IgD-negative memory B cell (primary cell): Measurements from ENCODE around the gene SEC23IP. TPM values are rescaled to one million over a fixed set of nuclear protein-coding genes. Genes with fewer than 3 reads are reported as not detected.

Experiments
- H3K27ac Mint-ChIP-seq, 3 donors: one replicate each; pipeline ENCODE4 v1.8.0; 2020 to 2022; ENCODE audit warnings: mild to moderate bottlenecking in 3 of 3, mixed read lengths in 3 of 3, moderate library complexity in 1 of 3
- H3K27me3 Mint-ChIP-seq: one replicate; pipeline ENCODE4 v1.8.0; 2021; ENCODE audit warnings: mixed read lengths
- H3K36me3 Mint-ChIP-seq: one replicate; pipeline ENCODE4 v1.8.0; 2020; ENCODE audit warnings: mild to moderate bottlenecking, mixed read lengths
- H3K4me1 Mint-ChIP-seq, 3 donors: one replicate each; pipeline ENCODE4 v1.8.0; 2020 to 2022; ENCODE audit warnings: mixed read lengths in 3 of 3, mild to moderate bottlenecking in 1 of 3
- H3K4me3 Mint-ChIP-seq, 4 donors: one replicate each; pipeline ENCODE4 v1.8.0; 2020 to 2022; ENCODE audit warnings: mild to moderate bottlenecking in 4 of 4, mixed read lengths in 4 of 4, moderate library complexity in 3 of 4
- H3K9me3 Mint-ChIP-seq, 3 donors: one replicate each; pipeline ENCODE4 v1.8.0; 2020 to 2021; ENCODE audit warnings: mixed read lengths in 3 of 3, mild to moderate bottlenecking in 1 of 3
- polyA plus RNA-seq: library from polyadenylated mRNA; unstranded; fragments of 300-500 nt; fragmentation: Illumina TruSeq; gene quantifications from one replicate; pipeline ENCODE4 v1.2.3, GENCODE V29; 2021

Gene SEC23IP
- 42.4 TPM for polyA plus RNA-seq

GRCh38 chr10:119892188-119893065 lies at the start of gene SEC23IP:
SEC23IP (plus strand) TSS chr10:119892730; CDS start chr10:119892783, 53 bp downstream.
- H3K4me1 Mint-ChIP-seq, result peaks cover 36 to 43% (median 37%) of the 10 kb centered on the region in 3 donors

DNA sequence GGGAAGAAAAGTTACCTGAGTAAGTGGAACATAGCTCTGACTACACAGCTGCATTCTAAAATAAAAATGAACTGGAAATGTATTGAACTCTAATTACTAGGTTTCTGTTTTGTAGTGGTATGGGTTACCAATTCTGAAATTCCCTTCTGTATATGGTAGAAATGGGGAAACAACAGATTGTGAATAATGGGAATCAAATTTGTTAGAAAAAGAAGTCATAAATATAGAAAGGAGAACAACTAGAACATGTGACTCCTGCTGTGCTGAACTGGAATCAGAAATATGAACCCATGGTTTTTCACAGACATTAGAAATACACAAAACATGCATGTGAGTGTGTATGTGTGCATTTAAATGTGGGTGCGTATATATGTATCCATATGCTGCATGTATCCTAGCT lies 46.9 kb upstream of the SEC23IP start:
- Mint-ChIP-seq H3K4me1 (peaks cover 0 to 5% (median 0%) of the 10 kb centered on the region in 3 donors), H3K4me3 (no peak overlapping the region), H3K9me3 (no peaks in the 10 kb centered on the region), H3K36me3 (peaks cover 12% of the 10 kb centered on the region), H3K27me3 (no peaks in the 10 kb centered on the region), H3K27ac (peak overlapping the region in 1 of 3 donors; percentile 80)

More at GRCh38 chr10:119892188-119893065, at the start of gene SEC23IP:
- H3K36me3 Mint-ChIP-seq, result peaks cover 11% of the 10 kb centered on the region
- peak within 1 kb of the TSS; percentile 92 to 100 (median 98) for H3K4me3 Mint-ChIP-seq
- H3K27ac Mint-ChIP-seq, result peak within 1 kb of the TSS; percentile 70 to 99 (median 98)
- no peaks in the 10 kb centered on the region for H3K27me3 Mint-ChIP-seq
- H3K9me3 Mint-ChIP-seq, result no peaks in the 10 kb centered on the region

DNA sequence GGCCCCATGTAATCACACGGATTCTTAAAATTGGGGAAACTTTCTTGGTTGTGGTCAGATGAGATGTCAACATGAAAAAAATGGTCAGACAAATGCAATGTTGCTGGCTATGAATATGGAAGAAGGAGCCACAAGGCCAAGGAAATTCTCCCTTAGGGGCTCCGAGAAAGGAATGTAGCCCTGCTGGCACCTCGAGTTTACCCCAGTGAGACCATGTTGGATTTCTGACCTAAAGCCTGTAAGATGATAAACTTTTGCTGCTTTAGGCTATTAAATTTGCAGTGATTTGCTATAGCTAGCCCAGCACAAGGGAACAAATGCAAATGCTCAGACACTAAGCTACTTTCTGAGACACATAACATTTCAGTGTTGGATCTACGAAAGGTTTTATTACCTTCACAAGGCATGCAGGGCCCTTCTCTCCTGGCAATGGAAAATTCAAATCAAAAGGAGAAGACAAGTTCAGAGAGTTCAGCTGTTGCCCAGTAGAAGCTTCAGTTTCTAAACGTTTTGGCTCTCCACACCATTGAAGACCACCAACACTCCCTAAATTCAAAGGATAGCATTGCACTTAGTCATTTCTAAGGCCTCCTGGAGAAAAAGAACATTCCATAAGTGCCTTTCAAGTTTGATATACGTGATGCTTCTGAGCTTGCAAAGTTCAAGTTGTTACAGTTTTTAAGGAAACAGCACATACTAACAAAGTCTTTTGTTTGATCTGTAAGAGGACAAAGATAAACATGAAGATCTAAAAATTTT lies 43.3 kb upstream of the SEC23IP start:
- H3K27me3 Mint-ChIP-seq, result no peaks in the 10 kb centered on the region
- H3K4me1 Mint-ChIP-seq, result peaks cover 0 to 2% (median 0%) of the 10 kb centered on the region in 3 donors
- peaks cover 12% of the 10 kb centered on the region for H3K36me3 Mint-ChIP-seq
- H3K27ac Mint-ChIP-seq, result no peak overlapping the region
- no peak overlapping the region for H3K4me3 Mint-ChIP-seq
- H3K9me3 Mint-ChIP-seq, result no peaks in the 10 kb centered on the region

GRCh38 chr10:119849944-119850343 lies 42.6 kb upstream of the SEC23IP start:
- H3K27me3 Mint-ChIP-seq, result no peaks in the 10 kb centered on the region
- H3K4me1 Mint-ChIP-seq, result peaks cover 0 to 2% (median 0%) of the 10 kb centered on the region in 3 donors
- H3K9me3 Mint-ChIP-seq, result no peaks in the 10 kb centered on the region
- H3K27ac Mint-ChIP-seq, result no peak overlapping the region
- peaks cover 12% of the 10 kb centered on the region for H3K36me3 Mint-ChIP-seq
- H3K4me3 Mint-ChIP-seq, result no peak overlapping the region

GRCh38 chr10:119852277-119852676 lies 40.3 kb upstream of the SEC23IP start:
- Mint-ChIP-seq H3K27me3 (no peaks in the 10 kb centered on the region), H3K4me1 (no peaks in the 10 kb centered on the region), H3K9me3 (no peaks in the 10 kb centered on the region), H3K27ac (no peak overlapping the region), H3K36me3 (peaks cover 4% of the 10 kb centered on the region), H3K4me3 (no peak overlapping the region)

DNA sequence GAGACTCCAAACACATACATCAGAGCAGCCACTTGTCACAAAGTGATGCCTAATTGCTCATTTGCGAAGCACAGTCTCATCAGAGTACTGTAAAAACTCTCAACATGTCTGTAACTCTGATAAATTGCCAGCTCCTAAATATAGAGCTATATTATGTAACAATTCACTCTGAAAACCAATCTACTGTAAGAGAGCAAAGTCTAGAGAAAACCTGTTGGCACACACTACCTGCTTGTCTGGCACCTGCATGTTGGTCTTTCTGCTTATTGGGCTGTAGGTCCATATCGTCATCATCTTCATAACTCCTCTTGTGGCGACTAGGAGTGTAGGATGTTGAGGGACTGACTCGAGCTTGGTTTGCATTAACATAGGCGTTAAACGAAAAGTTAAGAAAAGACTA lies 39.7 kb upstream of the SEC23IP start:
- peak overlapping the region in 1 of 3 donors; percentile 53 for H3K27ac Mint-ChIP-seq
- no peak overlapping the region for H3K4me3 Mint-ChIP-seq
- H3K9me3 Mint-ChIP-seq, result no peaks in the 10 kb centered on the region
- H3K36me3 Mint-ChIP-seq, result peaks cover 2% of the 10 kb centered on the region
- H3K27me3 Mint-ChIP-seq, result no peaks in the 10 kb centered on the region
- H3K4me1 Mint-ChIP-seq, result no peaks in the 10 kb centered on the region

GRCh38 chr10:119853574-119853973 lies 39.0 kb upstream of the SEC23IP start:
- no peaks in the 10 kb centered on the region for H3K9me3 Mint-ChIP-seq
- H3K36me3 Mint-ChIP-seq, result peaks cover 2% of the 10 kb centered on the region
- peak overlapping the region in 1 of 3 donors; percentile 92 for H3K27ac Mint-ChIP-seq
- H3K4me3 Mint-ChIP-seq, result no peak overlapping the region
- no peaks in the 10 kb centered on the region for H3K27me3 Mint-ChIP-seq
- H3K4me1 Mint-ChIP-seq, result no peaks in the 10 kb centered on the region

GRCh38 chr10:119858063-119858462 lies 34.5 kb upstream of the SEC23IP start:
- no peaks in the 10 kb centered on the region for H3K27me3 Mint-ChIP-seq
- H3K36me3 Mint-ChIP-seq, result no peaks in the 10 kb centered on the region
- no peak overlapping the region for H3K27ac Mint-ChIP-seq
- no peak overlapping the region for H3K4me3 Mint-ChIP-seq
- peaks cover 16 to 22% (median 21%) of the 10 kb centered on the region in 3 donors for H3K4me1 Mint-ChIP-seq
- no peaks in the 10 kb centered on the region for H3K9me3 Mint-ChIP-seq

DNA sequence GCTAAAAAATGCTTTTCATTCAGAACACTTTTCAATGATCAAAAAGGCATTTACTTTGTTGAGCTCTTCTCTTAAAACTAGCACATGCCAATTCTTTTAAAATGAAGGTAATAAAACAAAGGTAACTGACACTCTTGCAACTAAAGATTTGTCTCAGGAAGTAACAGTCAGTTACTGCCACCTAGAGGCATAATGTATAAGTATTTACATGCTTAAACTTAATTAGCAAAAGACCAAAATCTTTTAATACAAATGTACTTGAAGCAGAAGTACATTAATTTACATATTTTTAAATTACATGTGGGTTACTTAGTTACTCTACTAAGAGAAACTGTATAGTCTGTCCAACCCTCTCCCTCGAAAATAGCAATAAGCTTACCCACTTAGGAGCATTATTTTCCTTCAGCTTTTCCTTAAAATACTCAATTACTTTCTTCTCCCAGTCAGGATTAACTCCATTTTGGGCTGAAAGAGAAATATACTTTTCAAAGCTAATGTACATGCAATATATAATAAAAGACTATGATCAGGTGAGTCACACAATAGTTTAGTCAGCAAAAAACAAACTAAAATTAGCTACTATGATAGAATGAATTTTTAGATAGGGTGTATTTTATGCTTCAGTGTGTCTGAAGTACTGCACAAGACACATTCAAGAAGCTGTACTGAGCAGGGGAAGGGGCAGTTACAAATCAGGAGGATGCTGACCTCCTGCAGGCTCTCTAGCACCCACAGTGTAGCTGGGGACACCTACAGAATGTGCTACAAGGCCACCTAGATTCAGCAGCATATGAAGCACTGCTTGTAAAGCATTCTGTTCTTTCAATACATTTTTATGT lies 32.9 kb upstream of the SEC23IP start:
- H3K9me3 Mint-ChIP-seq, result peaks cover 0 to 4% (median 3%) of the 10 kb centered on the region in 3 donors
- H3K36me3 Mint-ChIP-seq, result peaks cover 5% of the 10 kb centered on the region
- no peak overlapping the region for H3K27ac Mint-ChIP-seq
- H3K4me1 Mint-ChIP-seq, result peaks cover 24 to 30% (median 24%) of the 10 kb centered on the region in 3 donors
- no peaks in the 10 kb centered on the region for H3K27me3 Mint-ChIP-seq
- no peak overlapping the region for H3K4me3 Mint-ChIP-seq

- peaks cover 24 to 35% (median 25%) of the 10 kb centered on the region in 3 donors for H3K4me1 Mint-ChIP-seq
- no peak overlapping the region for H3K4me3 Mint-ChIP-seq
- H3K27ac Mint-ChIP-seq, result no peak overlapping the region
- H3K27me3 Mint-ChIP-seq, result no peaks in the 10 kb centered on the region
- peaks cover 0 to 4% (median 3%) of the 10 kb centered on the region in 3 donors for H3K9me3 Mint-ChIP-seq
- peaks cover 9% of the 10 kb centered on the region for H3K36me3 Mint-ChIP-seq
Observed at GRCh38 chr10:119860866-119861607, 31.5 kb upstream of the SEC23IP start.

- Mint-ChIP-seq H3K27me3 (no peaks in the 10 kb centered on the region), H3K36me3 (peaks cover 12% of the 10 kb centered on the region), H3K4me3 (no peak overlapping the region), H3K4me1 (peaks cover 24 to 37% (median 29%) of the 10 kb centered on the region in 3 donors), H3K9me3 (peaks cover 0 to 4% (median 3%) of the 10 kb centered on the region in 3 donors), H3K27ac (no peak overlapping the region)
Observed at GRCh38 chr10:119862524-119862923, 30.0 kb upstream of the SEC23IP start.

DNA sequence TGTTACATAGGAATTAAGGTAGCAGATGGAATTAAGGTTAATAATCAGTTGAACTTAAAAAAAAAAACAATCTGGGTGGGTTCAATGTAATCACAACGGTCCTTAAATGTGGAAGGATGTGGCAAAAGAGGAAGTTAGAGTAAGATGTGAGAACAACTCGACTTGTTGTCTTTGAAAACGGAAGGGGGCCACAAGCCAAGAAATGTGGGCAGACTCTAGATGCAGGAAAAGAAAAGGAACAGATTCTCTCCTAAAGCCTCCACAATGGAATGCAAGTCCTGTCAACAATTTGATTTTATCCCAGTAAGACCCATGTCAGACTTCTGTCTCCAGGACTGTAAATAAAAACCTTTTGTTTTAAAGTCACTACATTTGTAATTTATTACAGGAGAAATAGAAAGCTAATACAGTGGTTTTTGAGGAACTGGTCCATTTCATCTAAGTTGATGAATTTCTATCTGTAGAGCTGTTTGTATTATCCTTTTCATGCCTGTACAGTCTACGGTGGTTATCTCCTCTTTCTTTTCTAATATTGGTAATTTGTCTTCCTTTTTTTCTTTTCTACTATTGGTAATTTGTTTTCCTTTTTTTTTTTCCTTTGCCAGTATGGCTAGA lies 28.5 kb upstream of the SEC23IP start:
- Mint-ChIP-seq H3K27ac (peak overlapping the region in 2 of 3 donors; percentile 65 to 68), H3K36me3 (peaks cover 12% of the 10 kb centered on the region), H3K4me3 (peak overlapping the region in 2 of 4 donors; percentile 25 to 32), H3K27me3 (no peaks in the 10 kb centered on the region), H3K9me3 (peaks cover 0 to 4% (median 3%) of the 10 kb centered on the region in 3 donors), H3K4me1 (peaks cover 33 to 44% (median 37%) of the 10 kb centered on the region in 3 donors)

DNA sequence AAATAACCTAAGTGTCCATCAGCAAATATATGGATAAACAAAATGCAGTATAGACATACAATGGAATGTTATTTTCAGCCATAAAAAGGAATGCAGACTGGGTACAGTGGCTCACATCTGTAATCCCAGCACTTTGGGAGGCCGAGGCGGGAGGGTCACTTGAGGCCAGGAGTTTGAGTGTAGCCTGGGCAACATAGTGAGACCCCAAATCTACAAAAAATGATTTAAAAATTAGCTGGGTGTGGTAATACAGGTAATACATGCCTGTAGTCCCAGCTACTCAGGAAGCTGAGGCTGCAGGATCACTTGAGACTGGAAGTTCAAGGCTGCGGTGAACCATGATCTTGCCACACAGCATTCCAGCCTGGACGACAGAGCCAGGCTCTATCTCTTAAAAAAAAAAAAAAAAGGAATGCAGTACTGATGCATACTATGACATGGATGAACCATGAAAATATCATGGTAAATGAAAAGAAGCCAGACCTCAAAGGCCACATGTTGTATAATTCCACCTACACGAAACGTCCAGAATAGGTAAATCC lies 26.8 kb upstream of the SEC23IP start:
- Mint-ChIP-seq H3K27me3 (no peaks in the 10 kb centered on the region), H3K4me3 (peak overlapping the region in 1 of 4 donors; percentile 62), H3K4me1 (peaks cover 35 to 37% (median 36%) of the 10 kb centered on the region in 3 donors), H3K9me3 (peaks cover 0 to 4% (median 3%) of the 10 kb centered on the region in 3 donors), H3K36me3 (peaks cover 12% of the 10 kb centered on the region), H3K27ac (peak overlapping the region in 2 of 3 donors; percentile 47 to 88)
